Spinal cord (tissue), 10 donors: ENCODE measurements around the gene SPINT1. TPM values are rescaled to one million over a fixed set of nuclear protein-coding genes. Genes with fewer than 3 reads are reported as not detected.

ENCODE experiments used
- DNase-seq, 6 donors: peaks; one replicate each; pipeline versions ENCODE4 v3.0.0 to v3.0.0-alpha.2; 2013 to 2015; ENCODE audit warnings: low spot score in 6 of 6, low read depth in 4 of 6
- H3K27ac ChIP-seq: one replicate; pipeline ENCODE4 v1.5.1; 2013; ENCODE audit warnings: low read depth, low read length, control low read depth
- H3K27me3 ChIP-seq: one replicate; pipeline ENCODE4 v1.6.1; 2013; ENCODE audit warnings: low read length; ENCODE audit not compliant: control insufficient read depth, insufficient read depth
- H3K36me3 ChIP-seq: one replicate; pipeline ENCODE4 v1.6.1; 2013; ENCODE audit warnings: low read length; ENCODE audit not compliant: control insufficient read depth, insufficient read depth
- H3K4me1 ChIP-seq: one replicate; pipeline ENCODE4 v1.6.1; 2013; ENCODE audit warnings: low read length; ENCODE audit not compliant: control insufficient read depth, insufficient read depth
- H3K4me3 ChIP-seq: one replicate; pipeline ENCODE4 v1.5.1; 2013; ENCODE audit warnings: low read depth, low read length, control low read depth
- H3K9me3 ChIP-seq: one replicate; pipeline ENCODE4 v1.6.1; 2013; ENCODE audit warnings: low read length; ENCODE audit not compliant: control insufficient read depth, insufficient read depth
- WGBS: methylation state at CpG from one replicate; pipeline ENCODE4 v1.1.5; 2013; ENCODE audit warnings: missing lambda C conversion rate; ENCODE audit not compliant: insufficient coverage; 5-methylcytosine and 5-hydroxymethylcytosine counted together
- polyA plus RNA-seq, 2 donors: library from polyadenylated mRNA; unstranded; fragments of 120-200 nt; gene quantifications; one replicate each; pipeline ENCODE4 v1.2.1, GENCODE V29; 2013; ENCODE audit not compliant: insufficient read length in 2 of 2
- total RNA-seq, 2 donors: library from RNA; depleted of rRNA in 1 of 2; stranded (reverse); fragments of 120-200 nt in 1 of 2; fragments of >200 nt in 1 of 2; gene quantifications; one replicate each; pipeline versions ENCODE4 v1.2.3 to v1.2.4, GENCODE V29; 2013 to 2014
- donor health status: healthy.

Gene SPINT1
- total and polyA plus RNA-seq, 4 donors, result 2.9 to 4.5 (median 3.7) TPM

GRCh38 chr15:40899536-40900207 lies 55.8 kb downstream of the SPINT1 start:
- Histone ChIP-seq H3K27me3 (no peaks in the 10 kb centered on the region), H3K4me3 (no peak overlapping the region), H3K27ac (no peak overlapping the region), H3K9me3 (no peaks in the 10 kb centered on the region), H3K36me3 (peaks cover 77% of the 10 kb centered on the region), H3K4me1 (peaks cover 24% of the 10 kb centered on the region)
- no peak for DNase-seq
- WGBS, result 96% methylated on average over 27 of the region's 33 CpGs

- Histone ChIP-seq H3K27me3 (no peaks in the 10 kb centered on the region), H3K4me3 (no peak overlapping the region), H3K9me3 (no peaks in the 10 kb centered on the region), H3K36me3 (peaks cover 81% of the 10 kb centered on the region), H3K4me1 (peaks cover 19% of the 10 kb centered on the region), H3K27ac (no peak overlapping the region)
- no peak for DNase-seq
- 96% methylated on average over 36 of the region's 36 CpGs for WGBS
Observed at GRCh38 chr15:40900256-40901052, 56.6 kb downstream of the SPINT1 start.

- WGBS, result no CpG with 5 or more reads among the region's 5 CpGs
- Histone ChIP-seq H3K4me3 (no peak overlapping the region), H3K9me3 (no peaks in the 10 kb centered on the region), H3K27me3 (no peaks in the 10 kb centered on the region), H3K27ac (no peak overlapping the region), H3K36me3 (peaks cover 78% of the 10 kb centered on the region), H3K4me1 (peaks cover 19% of the 10 kb centered on the region)
- DNase-seq, result no peak
Observed at GRCh38 chr15:40901053-40901443, 57.2 kb downstream of the SPINT1 start.

- Histone ChIP-seq H3K27ac (no peak overlapping the region), H3K36me3 (peaks cover 81% of the 10 kb centered on the region), H3K4me1 (peaks cover 37% of the 10 kb centered on the region), H3K4me3 (no peak overlapping the region), H3K27me3 (no peaks in the 10 kb centered on the region), H3K9me3 (no peaks in the 10 kb centered on the region)
- peak in 1 of 6 donors; percentile 7 for DNase-seq
- WGBS, result 85% methylated on average over 33 of the region's 33 CpGs
Observed at GRCh38 chr15:40902605-40903561, 59.0 kb downstream of the SPINT1 start.

- 85% methylated on average over 6 of the region's 7 CpGs for WGBS
- Histone ChIP-seq H3K36me3 (peaks cover 63% of the 10 kb centered on the region), H3K27ac (no peak overlapping the region), H3K4me3 (no peak overlapping the region), H3K4me1 (peaks cover 47% of the 10 kb centered on the region), H3K27me3 (no peaks in the 10 kb centered on the region), H3K9me3 (no peaks in the 10 kb centered on the region)
- DNase-seq, result no peak
Observed at GRCh38 chr15:40904552-40905201, 60.8 kb downstream of the SPINT1 start.

- peak in 1 of 6 donors; percentile 80 for DNase-seq
- Histone ChIP-seq H3K4me3 (peak overlapping the region; percentile 58), H3K27me3 (no peaks in the 10 kb centered on the region), H3K36me3 (peaks cover 46% of the 10 kb centered on the region), H3K27ac (peak overlapping the region; percentile 88), H3K9me3 (no peaks in the 10 kb centered on the region), H3K4me1 (peaks cover 57% of the 10 kb centered on the region)
- WGBS, result 7% methylated on average over 30 of the region's 36 CpGs
Observed at GRCh38 chr15:40906091-40906990, 62.5 kb downstream of the SPINT1 start.

GRCh38 chr15:40906991-40907802 lies 63.3 kb downstream of the SPINT1 start:
- peak in 2 of 6 donors; percentile 68 to 85 for DNase-seq

More at GRCh38 chr15:40906991-40907802, 63.3 kb downstream of the SPINT1 start:
- peaks cover 41% of the 10 kb centered on the region for H3K36me3 ChIP-seq
- H3K4me1 ChIP-seq, result peaks cover 59% of the 10 kb centered on the region
- peak overlapping the region; percentile 88 for H3K27ac ChIP-seq
- WGBS, result 22% methylated on average over 17 of the region's 22 CpGs
- no peaks in the 10 kb centered on the region for H3K27me3 ChIP-seq
- H3K4me3 ChIP-seq, result peak overlapping the region; percentile 58
- no peaks in the 10 kb centered on the region for H3K9me3 ChIP-seq
